GM12878 (cell line): ENCODE measurements around the gene DCUN1D4. TPM values are rescaled to one million over a fixed set of nuclear protein-coding genes. Genes with fewer than 3 reads are reported as not detected.

ENCODE experiments used
- ATAC-seq: fragments of 200-7000 bp; cut with Tn5 transposase; 3 replicates; pipeline ENCODE4 v1.9.1; 2020; ENCODE audit warnings: mild to moderate bottlenecking, moderate library complexity
- BruUV-seq: library from RNA; stranded (reverse); fragments of 400-500 nt; replicated peaks from 2 replicates; lab custom pipeline; 2021; lab: Mats Ljungman, UMichigan
- CTCF ChIA-PET: fragments of 300-600 bp; sonication (Branson Sonifier 250); formaldehyde crosslinking; extraction: SDS; loops from one replicate; lab custom pipeline; 2021; ENCODE audit warnings: inconsistent platforms; lab: Yijun Ruan, JAX
- POLR2A ChIA-PET: fragments of 350-600 bp; formaldehyde crosslinking; extraction: SDS; loops from one replicate; lab custom pipeline; 2021; ENCODE audit warnings: inconsistent platforms; lab: Charles Lee
- RAD21 ChIA-PET: fragments of 300-600 bp; sonication (Branson Sonifier 250); formaldehyde crosslinking; loops from one replicate; lab custom pipeline; 2023; ENCODE audit warnings: antibody characterized with exemption; ENCODE audit not compliant: unreplicated experiment; lab: Charles Lee
- SMC1A ChIA-PET: fragments of 300-600 bp; sonication (Branson Sonifier 250); formaldehyde crosslinking; loops from one replicate; lab custom pipeline; 2023; ENCODE audit not compliant: unreplicated experiment, uncharacterized antibody; lab: Charles Lee
- DNase-seq: peaks from one replicate; pipeline ENCODE4 v3.0.0-alpha.2; 2011; ENCODE audit warnings: low read depth, low spot score
- FAIRE-seq: peaks from 3 replicates; lab custom pipeline; 2011; peaks lifted over from hg19 to GRCh38; lab: Jason Lieb, UNC
- H2AFZ ChIP-seq: 2 replicates; pipeline ENCODE4 v1.6.0; 2011; ENCODE audit warnings: low read depth, low read length, control low read depth; ENCODE audit not compliant: control insufficient read depth
- H3K27ac ChIP-seq: 2 replicates; pipeline ENCODE4 v1.5.1; 2011; ENCODE audit warnings: control low read depth; ENCODE audit not compliant: control insufficient read depth, insufficient read depth
- H3K27me3 ChIP-seq, 2 experiments: replicated peaks in 1 of 2; 2 replicates each; pipeline versions ENCODE4 v1.6.0 to v1.6.1; 2011; ENCODE audit warnings: low read length in 1 of 2; ENCODE audit not compliant: control insufficient read depth in 2 of 2, insufficient read depth in 2 of 2
- H3K36me3 ChIP-seq, 2 experiments: 2 replicates each; pipeline ENCODE4 v1.5.1; 2011; ENCODE audit warnings: low read length in 1 of 2; ENCODE audit not compliant: control insufficient read depth in 2 of 2, insufficient read depth in 2 of 2
- H3K4me1 ChIP-seq: 2 replicates; pipeline ENCODE4 v1.6.1; 2011; ENCODE audit warnings: mild to moderate bottlenecking, low read length, moderate library complexity, mixed read lengths; ENCODE audit not compliant: control insufficient read depth, insufficient read depth
- H3K4me2 ChIP-seq: 2 replicates; pipeline ENCODE4 v1.6.0; 2011; ENCODE audit warnings: control low read depth; ENCODE audit not compliant: control insufficient read depth, insufficient read depth
- H3K4me3 ChIP-seq: fragments of 200-600 bp; sonication (generic); 2 replicates; pipeline ENCODE4 v1.5.1; 2016
- H3K79me2 ChIP-seq: 2 replicates; pipeline ENCODE4 v1.6.0; 2011; ENCODE audit warnings: low read length; ENCODE audit not compliant: control insufficient read depth, insufficient read depth
- H3K9ac ChIP-seq: 2 replicates; pipeline ENCODE4 v1.8.0; 2011; ENCODE audit warnings: low read length, control low read depth, mixed read lengths; ENCODE audit not compliant: control insufficient read depth, insufficient read depth
- H3K9me3 ChIP-seq: replicated peaks from 3 replicates; pipeline ENCODE4 v1.5.1; 2011; ENCODE audit warnings: mild to moderate bottlenecking, low read length; ENCODE audit not compliant: control insufficient read depth, insufficient read depth
- H4K20me1 ChIP-seq: 2 replicates; pipeline ENCODE4 v1.6.0; 2011; ENCODE audit not compliant: control insufficient read depth, insufficient read depth
- BRCA1 ChIP-seq: IDR thresholded peaks from 2 replicates; pipeline ENCODE4 v1.6.1; 2011; ENCODE audit warnings: low read depth, low read length, improper control_type of control experiment
- CBX3 ChIP-seq: fragments of 200-600 bp; sonication (generic); IDR thresholded peaks from 2 replicates; pipeline ENCODE4 v1.6.1; 2016; ENCODE audit warnings: low read depth, borderline replicate concordance
- CREM ChIP-seq: IDR thresholded peaks from 2 replicates; pipeline ENCODE4 v1.6.1; 2014; ENCODE audit warnings: antibody characterized with exemption, low read depth
- ESRRA ChIP-seq: IDR thresholded peaks from 2 replicates; pipeline ENCODE4 v1.6.1; 2012; ENCODE audit warnings: mild to moderate bottlenecking, low read length, improper control_type of control experiment
- GABPA ChIP-seq: IDR thresholded peaks from 2 replicates; pipeline ENCODE4 v1.6.1; 2014; ENCODE audit warnings: antibody characterized with exemption, low read depth, mild to moderate bottlenecking, inconsistent platforms
- HDAC2 ChIP-seq: fragments of 200-600 bp; sonication (generic); IDR thresholded peaks from 2 replicates; pipeline ENCODE4 v1.6.1; 2017
- NFIC ChIP-seq: IDR thresholded peaks from 2 replicates; pipeline ENCODE4 v1.6.1; 2012; ENCODE audit warnings: low read depth, mild to moderate bottlenecking, inconsistent platforms, low read length, moderate library complexity
- PAX5 ChIP-seq: IDR thresholded peaks from 2 replicates; pipeline ENCODE4 v1.6.1; 2011; ENCODE audit warnings: low read depth, low read length, borderline replicate concordance
- POLR2AphosphoS5 ChIP-seq: IDR thresholded peaks from 2 replicates; pipeline ENCODE4 v1.6.1; 2011; ENCODE audit warnings: mild to moderate bottlenecking, low read length, inconsistent platforms
- POU2F2 ChIP-seq: IDR thresholded peaks from 3 replicates; pipeline ENCODE4 v1.6.1; 2011; ENCODE audit warnings: low read depth, mild to moderate bottlenecking, low read length, borderline replicate concordance
- RAD51 ChIP-seq: fragments of 450-650 bp; IDR thresholded peaks from 2 replicates; pipeline ENCODE4 v1.6.1; 2016; ENCODE audit warnings: moderate library complexity, mild to moderate bottlenecking, inconsistent platforms
- YBX1 ChIP-seq: fragments of 450-650 bp; IDR thresholded peaks from 2 replicates; pipeline ENCODE4 v1.6.1; 2016; ENCODE audit warnings: antibody characterized with exemption
- YY1 ChIP-seq: IDR thresholded peaks from 2 replicates; pipeline ENCODE4 v1.6.1; 2011; ENCODE audit warnings: low read depth, mild to moderate bottlenecking, low read length
- ZBTB11 ChIP-seq: fragments of 450-650 bp; formaldehyde crosslinking; IDR thresholded peaks from 2 replicates; pipeline ENCODE4 v1.5.0; 2022; ENCODE audit warnings: mild to moderate bottlenecking, missing genetic modification characterization
- WGBS: methylation state at CpG from one replicate; pipeline ENCODE4 v1.1.6; 2016; ENCODE audit warnings: low lambda C conversion rate; ENCODE audit not compliant: insufficient replicate concordance, insufficient coverage; ENCODE audit errors: missing lambda C conversion rate; 5-methylcytosine and 5-hydroxymethylcytosine counted together
- in situ Hi-C: fragments of 300-500 bp; cut with MboI; formaldehyde crosslinking; loops from 9 replicates; pipeline ENCODE4 v1.14.3; 2018; ENCODE audit warnings: mixed read lengths
- intact Hi-C: fragments of 100-400 bp; cut with micrococcal nuclease; formaldehyde crosslinking; loops from one replicate; pipeline ENCODE4 v1.14.2; 2022; ENCODE audit not compliant: unreplicated experiment
- polyA plus RNA-seq, 11 experiments: library from polyadenylated mRNA; depleted of rRNA in 4 of 11; unstranded in 6 of 11; stranded (reverse) in 5 of 11; fragments of >200 nt; fragmentation: Nextera tagmentation in 4 of 11; fragmentation: Illumina TruSeq in 1 of 11; extraction: Ambion mirVana in 4 of 11; extraction: Trizol in 1 of 11; gene quantifications; 1 replicate in 1 of 11; 2 replicates in 10 of 11; pipeline versions ENCODE4 v1.2.1 to v1.2.3, GENCODE V29; 2011 to 2016; ENCODE audit warnings: inconsistent platforms in 2 of 11, missing spikeins in 2 of 11, low read depth in 1 of 11
- total RNA-seq, 4 experiments: library from RNA; depleted of rRNA in 3 of 4; stranded (reverse); fragments of >200 nt in 3 of 4; fragmentation: Illumina TruSeq in 1 of 4; extraction: Trizol in 1 of 4; gene quantifications; 2 replicates each; pipeline versions ENCODE4 v1.2.1 to v1.2.3, GENCODE V29; 2013 to 2021
- TF ChIP-seq, protein P1 (sequence below): IDR thresholded peaks from 2 replicates; pipeline ENCODE4 v1.6.1; 2011; ENCODE audit warnings: low read depth, low read length, improper control_type of control experiment, borderline replicate concordance
- TF ChIP-seq, protein P2 (sequence below): fragments of 450-650 bp; IDR thresholded peaks from 2 replicates; pipeline ENCODE4 v1.6.1; 2014; ENCODE audit warnings: mild to moderate bottlenecking

DCUN1D4 gene
- total and polyA plus RNA-seq, 10 of the 15 experiments (the other 5 are each of a cell fraction or from before 2014, with no cell fraction given): 7.1 to 62.6 (median 16.8) TPM

DNA sequence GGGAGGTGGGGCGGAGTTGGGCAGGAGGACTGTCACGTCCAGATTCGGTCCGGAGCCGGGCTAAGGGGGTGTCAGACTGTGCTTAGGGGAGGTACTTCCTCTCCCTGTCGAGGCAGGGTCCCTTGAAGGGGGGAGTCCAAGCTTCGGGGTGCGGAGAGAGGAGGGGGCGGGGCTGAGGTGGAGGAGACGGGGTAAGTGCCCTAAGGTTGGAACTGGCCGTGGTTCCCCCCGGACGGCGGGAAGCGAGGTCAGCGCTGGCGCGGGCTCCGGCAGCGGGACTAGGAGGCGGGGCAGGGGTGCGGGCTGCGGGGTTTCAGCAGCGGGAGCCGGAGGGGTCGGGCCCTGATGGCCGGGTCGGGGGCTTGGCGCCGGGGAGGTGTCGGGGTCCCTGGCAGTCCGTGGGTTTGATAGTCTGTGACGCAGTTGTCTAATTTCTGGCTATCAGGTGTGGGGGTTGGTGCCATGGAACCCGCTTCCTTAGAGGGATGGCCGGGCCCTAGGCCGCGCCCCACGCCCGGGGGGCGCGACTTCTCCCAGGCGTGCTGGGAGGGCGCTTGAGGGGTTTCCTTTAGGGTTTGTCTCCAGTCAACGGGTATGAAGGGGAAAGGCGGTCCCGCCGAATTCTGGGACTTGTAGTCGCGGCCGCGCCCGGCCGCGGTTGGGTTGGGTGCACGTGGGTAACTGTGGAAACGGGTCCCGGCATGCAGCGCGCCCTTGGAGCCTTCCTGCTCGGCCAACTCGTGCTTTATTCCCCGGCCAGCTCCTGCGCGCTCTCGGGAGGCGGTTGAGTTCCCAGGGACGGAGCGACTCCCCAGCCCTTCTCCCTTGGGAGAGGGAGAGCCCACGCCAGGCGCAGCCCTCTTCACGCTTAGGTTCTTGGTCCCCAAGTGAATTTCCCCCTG lies 1.5 kb downstream of the DCUN1D4 start:
- ChIA-PET RAD21 (no interaction called here), POLR2A (no interaction called here), SMC1A (interaction anchor here (1.3 to 1.4 kb wide), 2 partner anchors 18 to 52 kb away, joined by 4 read pairs; no protein-coding TSS in a partner anchor), CTCF (interaction anchor here (0.7 to 1.0 kb wide), 3 partner anchors 9 to 811 kb away, joined by 3 read pairs; no protein-coding TSS in a partner anchor)
- in situ Hi-C loops: no loop called here
- ATAC-seq: peak; percentile 70
- intact Hi-C loops: loop anchor here (5.0 kb wide), 2 partner anchors 63 to 878 kb away; no protein-coding TSS in a partner anchor
- 6% methylated on average over 60 of the region's 71 CpGs for WGBS
- H3K4me3 ChIP-seq: peak overlapping the region; percentile 93
- H3K4me2 ChIP-seq: peak overlapping the region; percentile 92
- H3K27me3 ChIP-seq: no peaks in the 10 kb centered on the region
- BruUV-seq: no TSS peak
- peaks cover 36% of the 10 kb centered on the region for H3K79me2 ChIP-seq
- FAIRE-seq: no peak
- peaks cover 5% of the 10 kb centered on the region for H3K4me1 ChIP-seq
- peak overlapping the region; percentile 77 for H2AFZ ChIP-seq
- DNase-seq: peak; percentile 51
- peaks cover 0 to 3% of the 10 kb centered on the region in 2 experiments; a peak in 2 of 4 replicates for H3K36me3 ChIP-seq
- H3K9ac ChIP-seq: peak overlapping the region; percentile 58
- no peaks in the 10 kb centered on the region for H3K9me3 ChIP-seq
- H3K27ac ChIP-seq: peak overlapping the region; percentile 52; the same call in 1 of the 2 replicates
- H4K20me1 ChIP-seq: no peaks in the 10 kb centered on the region
- TF ChIP-seq BRCA1: no peak
- no peak for TF ChIP-seq POU2F2
- peak; percentile 38; the same call in 1 of the 2 replicates for TF ChIP-seq CREM
- TF ChIP-seq YY1: peak; percentile 83
- peak; percentile 65; the same call in 1 of the 2 replicates for TF ChIP-seq RAD51
- TF ChIP-seq, protein P1, sequence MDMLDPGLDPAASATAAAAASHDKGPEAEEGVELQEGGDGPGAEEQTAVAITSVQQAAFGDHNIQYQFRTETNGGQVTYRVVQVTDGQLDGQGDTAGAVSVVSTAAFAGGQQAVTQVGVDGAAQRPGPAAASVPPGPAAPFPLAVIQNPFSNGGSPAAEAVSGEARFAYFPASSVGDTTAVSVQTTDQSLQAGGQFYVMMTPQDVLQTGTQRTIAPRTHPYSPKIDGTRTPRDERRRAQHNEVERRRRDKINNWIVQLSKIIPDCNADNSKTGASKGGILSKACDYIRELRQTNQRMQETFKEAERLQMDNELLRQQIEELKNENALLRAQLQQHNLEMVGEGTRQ: peak; percentile 58
- TF ChIP-seq HDAC2: no peak
- peak; percentile 26; the same call in 1 of the 2 replicates for TF ChIP-seq PAX5
- TF ChIP-seq POLR2AphosphoS5: peak; percentile 61; the same call in 1 of the 2 replicates
- no peak for TF ChIP-seq ESRRA
- TF ChIP-seq NFIC: no peak
- TF ChIP-seq, protein P2, sequence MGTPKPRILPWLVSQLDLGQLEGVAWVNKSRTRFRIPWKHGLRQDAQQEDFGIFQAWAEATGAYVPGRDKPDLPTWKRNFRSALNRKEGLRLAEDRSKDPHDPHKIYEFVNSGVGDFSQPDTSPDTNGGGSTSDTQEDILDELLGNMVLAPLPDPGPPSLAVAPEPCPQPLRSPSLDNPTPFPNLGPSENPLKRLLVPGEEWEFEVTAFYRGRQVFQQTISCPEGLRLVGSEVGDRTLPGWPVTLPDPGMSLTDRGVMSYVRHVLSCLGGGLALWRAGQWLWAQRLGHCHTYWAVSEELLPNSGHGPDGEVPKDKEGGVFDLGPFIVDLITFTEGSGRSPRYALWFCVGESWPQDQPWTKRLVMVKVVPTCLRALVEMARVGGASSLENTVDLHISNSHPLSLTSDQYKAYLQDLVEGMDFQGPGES: no peak
- no peak for TF ChIP-seq YBX1
- TF ChIP-seq GABPA: no peak
- TF ChIP-seq ZBTB11: no peak
- no peak for TF ChIP-seq CBX3
